ENCODE data around the gene RGS17. TPM values are rescaled to one million over a fixed set of nuclear protein-coding genes. Genes with fewer than 3 reads are reported as not detected.

RGS17 gene
- total and polyA plus RNA-seq, 10 of the 15 experiments (the other 5 are each of a cell fraction or from before 2014, with no cell fraction given), result 0.06 to 0.29 (median 0.14) TPM; not detected in 4

DNA sequence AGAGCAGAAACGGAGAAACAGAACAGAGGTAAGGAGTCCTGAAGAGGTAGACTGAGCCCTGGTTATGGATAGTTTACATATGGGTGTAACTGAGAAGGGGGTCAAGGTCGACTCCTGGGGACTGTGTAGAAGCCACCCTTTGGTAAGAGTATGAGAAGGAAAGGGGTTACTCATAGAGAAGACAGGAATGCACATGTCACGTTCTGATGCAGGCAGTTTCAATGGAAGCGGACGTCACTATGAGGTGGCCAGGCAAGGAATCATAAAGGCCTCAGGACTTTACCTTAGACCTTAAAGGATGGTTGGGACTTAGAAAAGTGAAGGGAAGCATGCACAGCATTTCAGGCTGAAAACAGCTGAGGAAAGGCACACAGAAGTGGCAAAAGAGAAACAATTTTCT, 25.1 kb downstream of the RGS17 start:
- H3K9ac ChIP-seq (ENCODE audit: control insufficient read depth, insufficient read depth, low read length), result no peak overlapping the region
- no peak for FAIRE-seq
- ChIA-PET CTCF (no interaction called here), RAD21 (ENCODE audit: unreplicated experiment) (no interaction called here), SMC1A (ENCODE audit: uncharacterized antibody, unreplicated experiment) (no interaction called here), POLR2A (no interaction called here)
- BruUV-seq (replicated peaks), result no TSS peak
- ATAC-seq, result no peak
- in situ Hi-C loops (cut with MboI) (no loop called here), intact Hi-C loops (cut with micrococcal nuclease; ENCODE audit: unreplicated experiment) (no loop called here)
- DNase-seq (ENCODE audit: low read depth, low spot score), result no peak
- TF ChIP-seq SMAD5 (IDR thresholded peaks at IDR 0.05; ENCODE audit: low read depth), result no peak
- TF ChIP-seq BACH1 (IDR thresholded peaks at IDR 0.05; ENCODE audit: borderline replicate concordance), result no peak
- no peaks in the 10 kb centered on the region for H4K20me1 ChIP-seq (ENCODE audit: control insufficient read depth, insufficient read depth)
- no peaks in the 10 kb centered on the region for H3K36me3 ChIP-seq (ENCODE audit: control insufficient read depth in 2 of 2, insufficient read depth in 2 of 2, low read length in 1 of 2)
- no peak overlapping the region for H3K4me3 ChIP-seq
- H3K27me3 ChIP-seq (replicated peaks in 1 of 2; ENCODE audit: control insufficient read depth in 2 of 2, insufficient read depth in 2 of 2, low read length in 1 of 2), result no peaks in the 10 kb centered on the region
- H3K4me2 ChIP-seq (ENCODE audit: control insufficient read depth, insufficient read depth), result no peak overlapping the region
- WGBS (ENCODE audit: insufficient coverage, insufficient replicate concordance, low lambda C conversion rate, missing lambda C conversion rate), result 41% methylated on average over 5 of the region's 5 CpGs
- H2AFZ ChIP-seq (ENCODE audit: control insufficient read depth, low read depth, low read length), result no peak overlapping the region
- H3K4me1 ChIP-seq (ENCODE audit: control insufficient read depth, insufficient read depth, low read length), result no peaks in the 10 kb centered on the region
- H3K79me2 ChIP-seq (ENCODE audit: control insufficient read depth, insufficient read depth, low read length), result no peaks in the 10 kb centered on the region
- H3K27ac ChIP-seq (ENCODE audit: control insufficient read depth, insufficient read depth), result no peak overlapping the region
- no peaks in the 10 kb centered on the region for H3K9me3 ChIP-seq (replicated peaks; ENCODE audit: control insufficient read depth, insufficient read depth, low read length)

DNA sequence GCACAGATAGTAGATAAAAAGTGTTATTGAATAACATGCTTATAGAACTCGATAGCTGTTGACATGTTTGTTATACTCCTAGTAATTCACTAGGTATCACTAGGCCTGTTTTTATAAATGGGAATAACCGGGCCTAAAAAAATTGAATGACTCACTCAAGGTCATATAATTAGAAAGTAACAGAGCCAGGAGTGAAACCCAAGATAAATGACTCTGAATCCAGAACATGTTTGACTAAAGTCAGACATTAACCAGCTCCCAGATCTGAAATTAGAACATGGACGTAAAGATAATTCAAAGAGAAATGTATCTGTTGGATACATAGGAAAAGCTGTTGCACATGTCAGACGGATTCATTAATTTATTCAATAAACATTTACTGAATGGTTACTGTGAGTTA, 26.9 kb downstream of the RGS17 start:
- no peak overlapping the region for H3K27ac ChIP-seq (ENCODE audit: control insufficient read depth, insufficient read depth)
- no peak overlapping the region for H3K9ac ChIP-seq (ENCODE audit: control insufficient read depth, insufficient read depth, low read length)
- 39% methylated on average over 4 of the region's 4 CpGs for WGBS (ENCODE audit: insufficient coverage, insufficient replicate concordance, low lambda C conversion rate, missing lambda C conversion rate)
- no peak overlapping the region for H3K4me2 ChIP-seq (ENCODE audit: control insufficient read depth, insufficient read depth)
- intact Hi-C loops (cut with micrococcal nuclease; ENCODE audit: unreplicated experiment) (no loop called here), in situ Hi-C loops (cut with MboI) (no loop called here)
- ChIA-PET RAD21 (ENCODE audit: unreplicated experiment) (interaction anchor here (1.2 to 1.7 kb wide), 3 partner anchors 12 to 104 kb away, joined by 4 read pairs; no protein-coding TSS in a partner anchor), POLR2A (no interaction called here), CTCF (interaction anchor here (1.7 kb wide), 1 partner anchor 17 kb away, joined by 7 read pairs; no protein-coding TSS in a partner anchor), SMC1A (ENCODE audit: uncharacterized antibody, unreplicated experiment) (interaction anchor here (1.1 to 2.7 kb wide), 5 partner anchors 11 to 208 kb away, joined by 3 to 15 read pairs (median 8); no protein-coding TSS in a partner anchor)
- H3K4me3 ChIP-seq, result no peak overlapping the region
- FAIRE-seq (no peak), DNase-seq (ENCODE audit: low read depth, low spot score) (no peak), ATAC-seq (no peak; the same call in none of the 3 replicates)
- BruUV-seq (replicated peaks), result no TSS peak
- no peak overlapping the region for H2AFZ ChIP-seq (ENCODE audit: control insufficient read depth, low read depth, low read length)
- no peaks in the 10 kb centered on the region for H4K20me1 ChIP-seq (ENCODE audit: control insufficient read depth, insufficient read depth)
- H3K79me2 ChIP-seq (ENCODE audit: control insufficient read depth, insufficient read depth, low read length), result no peaks in the 10 kb centered on the region
- no peaks in the 10 kb centered on the region for H3K9me3 ChIP-seq (replicated peaks; ENCODE audit: control insufficient read depth, insufficient read depth, low read length)
- no peaks in the 10 kb centered on the region for H3K27me3 ChIP-seq (replicated peaks in 1 of 2; ENCODE audit: control insufficient read depth in 2 of 2, insufficient read depth in 2 of 2, low read length in 1 of 2)
- TF ChIP-seq PAX5 (IDR thresholded peaks at IDR 0.05; ENCODE audit: borderline replicate concordance, low read depth, low read length) (no peak), ASH2L (IDR thresholded peaks at IDR 0.05; ENCODE audit: borderline replicate concordance, low read depth) (no peak)
- H3K4me1 ChIP-seq (ENCODE audit: control insufficient read depth, insufficient read depth, low read length), result no peaks in the 10 kb centered on the region
- no peaks in the 10 kb centered on the region for H3K36me3 ChIP-seq (ENCODE audit: control insufficient read depth in 2 of 2, insufficient read depth in 2 of 2, low read length in 1 of 2)
